Right atrium auricular region (tissue), 2 donors: Measurements from ENCODE around the gene ZNF598. TPM values are rescaled to one million over a fixed set of nuclear protein-coding genes. Genes with fewer than 3 reads are reported as not detected.

Source experiments
- DNase-seq: peaks from one replicate; pipeline ENCODE4 v3.0.0-alpha.2; 2019; ENCODE audit warnings: low spot score
- H3K27ac ChIP-seq, 2 donors: fragments of 200-600 bp; sonication (generic); 1 replicate in 1 of 2; 2 replicates in 1 of 2; pipeline ENCODE4 v1.5.1; 2016 to 2019
- H3K27me3 ChIP-seq, 2 donors: fragments of 200-600 bp; sonication (generic); one replicate each; pipeline versions ENCODE4 v1.5.1 to v1.6.0; 2017 to 2019
- H3K36me3 ChIP-seq: fragments of 200-600 bp; sonication (generic); one replicate; pipeline ENCODE4 v1.5.1; 2016
- H3K4me1 ChIP-seq, 2 donors: fragments of 200-600 bp; sonication (generic); one replicate each; pipeline versions ENCODE4 v1.5.1 to v1.6.0; 2017 to 2019
- H3K4me3 ChIP-seq, 2 donors: fragments of 200-600 bp; sonication (generic); 1 replicate in 1 of 2; 2 replicates in 1 of 2; pipeline ENCODE4 v1.5.1; 2017 to 2019; ENCODE audit warnings: mild to moderate bottlenecking in 1 of 2, moderate library complexity in 1 of 2
- H3K9me3 ChIP-seq, 2 donors: fragments of 200-600 bp; sonication (generic); one replicate each; pipeline ENCODE4 v1.5.1; 2019
- total RNA-seq, 2 donors: library from RNA; depleted of rRNA; stranded (reverse); fragments of >200 nt; gene quantifications; one replicate each; pipeline ENCODE4 v1.1.0, GENCODE V29; 2016
- TF ChIP-seq, protein P1 (sequence below), 2 donors: fragments of 200-600 bp; sonication (generic); IDR thresholded peaks; one replicate each; pipeline ENCODE4 v1.5.1; 2019; ENCODE audit warnings: antibody characterized with exemption in 2 of 2

ZNF598 gene
- total RNA-seq, 2 donors from 2014 or later = 11.4 to 19.9 TPM

DNA sequence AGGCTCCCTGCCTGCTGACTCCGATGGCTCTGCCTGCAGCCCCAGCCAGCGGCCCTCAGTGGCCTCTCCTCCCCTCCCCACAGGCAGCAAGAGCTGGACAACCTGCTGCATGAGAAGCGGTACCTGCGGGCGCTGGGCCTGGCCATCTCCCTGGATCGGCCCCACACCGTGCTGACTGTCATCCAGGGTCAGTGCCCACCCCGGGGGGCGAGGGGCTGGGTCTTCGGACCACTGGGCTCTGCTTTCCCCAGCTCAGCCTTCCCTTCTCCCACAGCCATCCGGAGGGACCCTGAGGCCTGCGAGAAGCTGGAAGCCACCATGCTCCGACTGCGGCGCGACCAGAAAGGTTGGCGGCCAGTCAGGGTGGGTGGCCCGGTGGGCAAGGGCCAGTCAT lies 31.7 kb downstream of the ZNF598 start:
- H3K36me3 ChIP-seq = peaks cover 47% of the 10 kb centered on the region
- H3K9me3 ChIP-seq = no peaks in the 10 kb centered on the region
- H3K27ac ChIP-seq = no peak overlapping the region
- TF ChIP-seq, protein P1, sequence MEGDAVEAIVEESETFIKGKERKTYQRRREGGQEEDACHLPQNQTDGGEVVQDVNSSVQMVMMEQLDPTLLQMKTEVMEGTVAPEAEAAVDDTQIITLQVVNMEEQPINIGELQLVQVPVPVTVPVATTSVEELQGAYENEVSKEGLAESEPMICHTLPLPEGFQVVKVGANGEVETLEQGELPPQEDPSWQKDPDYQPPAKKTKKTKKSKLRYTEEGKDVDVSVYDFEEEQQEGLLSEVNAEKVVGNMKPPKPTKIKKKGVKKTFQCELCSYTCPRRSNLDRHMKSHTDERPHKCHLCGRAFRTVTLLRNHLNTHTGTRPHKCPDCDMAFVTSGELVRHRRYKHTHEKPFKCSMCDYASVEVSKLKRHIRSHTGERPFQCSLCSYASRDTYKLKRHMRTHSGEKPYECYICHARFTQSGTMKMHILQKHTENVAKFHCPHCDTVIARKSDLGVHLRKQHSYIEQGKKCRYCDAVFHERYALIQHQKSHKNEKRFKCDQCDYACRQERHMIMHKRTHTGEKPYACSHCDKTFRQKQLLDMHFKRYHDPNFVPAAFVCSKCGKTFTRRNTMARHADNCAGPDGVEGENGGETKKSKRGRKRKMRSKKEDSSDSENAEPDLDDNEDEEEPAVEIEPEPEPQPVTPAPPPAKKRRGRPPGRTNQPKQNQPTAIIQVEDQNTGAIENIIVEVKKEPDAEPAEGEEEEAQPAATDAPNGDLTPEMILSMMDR (IDR thresholded peaks at IDR 0.05) = no peak
- H3K27me3 ChIP-seq = peaks cover 7 to 9% of the 10 kb centered on the region in 2 donors
- no peak overlapping the region for H3K4me3 ChIP-seq
- H3K4me1 ChIP-seq = peaks cover 0 to 31% of the 10 kb centered on the region in 2 donors
- no peak for DNase-seq

DNA sequence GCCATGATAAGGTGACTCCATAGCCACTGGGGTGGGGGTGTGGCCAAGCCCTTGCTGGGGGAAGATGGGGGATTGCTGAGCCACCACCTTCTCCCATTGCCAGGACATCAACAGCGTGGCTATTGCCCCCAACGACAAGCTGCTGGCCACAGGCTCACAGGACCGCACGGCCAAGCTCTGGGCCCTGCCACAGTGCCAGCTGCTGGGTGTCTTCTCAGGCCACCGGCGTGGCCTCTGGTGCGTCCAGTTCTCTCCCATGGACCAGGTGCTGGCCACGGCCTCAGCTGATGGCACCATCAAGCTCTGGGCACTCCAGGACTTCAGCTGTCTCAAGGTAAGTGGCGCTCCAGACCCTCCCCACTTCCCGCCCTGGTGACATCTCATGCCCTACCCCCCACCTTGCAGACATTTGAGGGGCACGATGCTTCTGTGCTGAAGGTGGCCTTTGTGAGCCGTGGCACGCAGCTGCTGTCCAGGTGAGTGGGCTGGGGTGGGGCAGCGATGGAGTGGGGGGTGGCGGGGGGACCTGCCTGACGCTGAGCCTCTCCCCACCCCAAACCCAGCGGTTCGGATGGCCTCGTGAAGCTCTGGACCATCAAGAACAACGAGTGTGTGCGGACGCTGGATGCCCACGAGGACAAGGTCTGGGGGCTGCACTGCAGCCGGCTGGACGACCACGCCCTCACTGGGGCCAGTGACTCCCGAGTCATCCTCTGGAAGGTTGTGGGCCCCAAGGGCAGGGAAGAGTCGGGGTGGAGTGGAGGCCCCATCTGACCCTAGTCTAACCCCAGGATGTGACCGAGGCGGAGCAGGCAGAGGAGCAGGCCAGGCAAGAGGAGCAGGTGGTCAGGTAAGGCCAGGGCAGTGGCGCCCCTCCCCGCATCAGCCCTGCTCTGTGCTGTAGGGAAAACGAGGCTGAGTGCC lies 32.4 kb downstream of the ZNF598 start:
- Histone ChIP-seq H3K9me3 (no peaks in the 10 kb centered on the region), H3K27ac (no peak overlapping the region), H3K4me3 (no peak overlapping the region), H3K36me3 (peaks cover 47% of the 10 kb centered on the region), H3K27me3 (peaks cover 7 to 9% of the 10 kb centered on the region in 2 donors), H3K4me1 (peaks cover 0 to 37% of the 10 kb centered on the region in 2 donors)
- TF ChIP-seq, protein P1 (IDR thresholded peaks at IDR 0.05) = no peak
- no peak for DNase-seq

DNA sequence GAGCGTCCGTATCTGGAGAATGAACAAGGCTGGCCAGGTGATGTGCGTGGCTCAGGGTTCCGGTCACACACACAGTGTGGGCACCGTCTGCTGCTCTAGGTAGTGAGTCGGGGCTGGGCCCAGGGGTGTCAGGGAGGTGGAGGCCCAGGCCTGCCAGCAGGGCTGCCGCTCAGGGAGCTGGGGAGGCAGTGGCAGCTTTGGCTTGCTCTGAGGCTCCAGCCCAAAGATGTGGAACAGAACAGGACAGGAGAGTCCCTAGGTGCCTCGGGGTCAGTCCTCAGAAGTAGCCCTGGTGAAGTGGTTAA lies 33.5 kb downstream of the ZNF598 start:
- H3K4me1 ChIP-seq = peaks cover 0 to 41% of the 10 kb centered on the region in 2 donors
- TF ChIP-seq, protein P1 (IDR thresholded peaks at IDR 0.05) = no peak
- DNase-seq = no peak
- no peaks in the 10 kb centered on the region for H3K9me3 ChIP-seq
- no peak overlapping the region for H3K4me3 ChIP-seq
- H3K27me3 ChIP-seq = peaks cover 7 to 9% of the 10 kb centered on the region in 2 donors
- H3K27ac ChIP-seq = no peak overlapping the region
- H3K36me3 ChIP-seq = peaks cover 47% of the 10 kb centered on the region

DNA sequence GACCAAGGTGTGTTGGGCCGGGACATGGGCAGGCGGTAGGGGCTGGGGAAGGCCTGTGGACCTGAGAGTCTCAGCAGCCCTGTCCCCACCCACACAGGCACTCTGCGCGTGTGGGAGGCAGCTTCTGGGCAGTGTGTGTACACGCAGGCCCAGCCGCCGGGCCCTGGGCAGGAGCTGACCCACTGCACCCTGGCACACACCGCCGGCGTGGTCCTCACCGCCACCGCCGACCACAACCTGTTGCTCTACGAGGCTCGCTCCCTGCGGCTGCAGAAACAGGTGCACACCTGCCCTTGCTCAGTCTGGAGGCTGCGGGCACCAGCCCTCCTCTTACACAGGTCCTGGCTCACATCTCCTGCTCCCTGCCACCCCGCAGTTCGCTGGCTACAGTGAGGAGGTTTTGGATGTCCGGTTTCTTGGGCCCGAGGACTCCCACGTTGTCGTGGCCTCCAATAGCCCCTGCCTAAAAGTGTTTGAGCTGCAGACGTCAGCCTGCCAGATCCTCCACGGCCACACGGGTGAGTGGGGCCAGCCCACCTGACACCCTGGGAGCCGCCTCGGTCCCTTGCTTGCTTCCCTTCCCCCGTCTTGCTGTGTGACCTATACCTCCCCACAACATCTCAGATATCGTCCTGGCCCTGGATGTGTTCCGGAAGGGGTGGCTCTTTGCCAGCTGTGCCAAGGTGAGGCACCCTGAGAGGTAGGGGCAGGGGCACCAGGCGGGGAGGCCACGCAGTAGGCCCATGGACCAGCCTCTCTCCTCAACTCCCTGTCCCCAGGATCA lies 34.0 kb downstream of the ZNF598 start:
- Histone ChIP-seq H3K36me3 (peaks cover 47% of the 10 kb centered on the region), H3K27ac (no peak overlapping the region), H3K4me3 (no peak overlapping the region), H3K4me1 (peaks cover 0 to 44% of the 10 kb centered on the region in 2 donors), H3K9me3 (no peaks in the 10 kb centered on the region), H3K27me3 (peaks cover 7% of the 10 kb centered on the region in 2 donors)
- TF ChIP-seq, protein P1 (IDR thresholded peaks at IDR 0.05) = no peak
- no peak for DNase-seq

DNA sequence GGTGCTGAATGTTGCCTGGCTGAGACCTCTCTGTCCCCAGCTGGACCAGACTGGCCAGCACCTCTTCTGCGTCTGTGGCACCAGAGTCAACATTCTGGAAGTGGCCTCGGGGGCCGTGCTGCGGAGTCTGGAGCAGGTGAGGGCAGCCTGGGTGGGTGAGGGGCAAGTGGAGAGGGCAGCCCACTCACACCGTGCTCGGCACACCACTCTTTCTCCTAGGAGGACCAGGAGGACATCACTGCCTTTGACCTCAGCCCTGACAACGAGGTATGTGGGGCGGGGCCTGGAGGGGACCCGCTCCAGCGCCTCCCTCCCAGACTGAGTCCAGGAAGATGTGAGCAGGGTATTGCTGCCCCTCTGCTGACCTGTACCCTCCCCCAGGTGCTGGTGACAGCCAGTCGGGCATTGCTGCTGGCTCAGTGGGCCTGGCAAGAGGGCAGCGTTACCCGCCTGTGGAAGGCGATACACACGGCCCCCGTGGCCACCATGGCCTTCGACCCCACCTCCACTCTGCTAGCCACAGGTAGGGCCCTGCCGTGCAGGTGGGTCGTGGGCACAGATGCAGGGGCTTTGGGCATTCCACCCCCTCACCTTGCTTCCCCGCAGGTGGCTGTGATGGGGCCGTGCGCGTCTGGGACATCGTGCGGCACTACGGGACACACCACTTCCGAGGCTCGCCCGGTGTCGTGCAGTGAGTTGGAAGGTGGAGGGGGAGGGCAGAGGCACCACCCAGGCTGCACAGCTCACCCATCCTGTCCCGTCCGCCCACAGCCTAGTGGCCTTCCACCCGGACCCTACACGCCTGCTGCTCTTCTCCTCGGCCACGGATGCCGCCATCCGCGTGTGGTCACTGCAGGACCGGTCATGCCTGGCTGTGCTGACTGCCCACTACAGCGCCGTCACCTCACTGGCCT lies 35.2 kb downstream of the ZNF598 start:
- Histone ChIP-seq H3K27me3 (peaks cover 3 to 7% of the 10 kb centered on the region in 2 donors), H3K9me3 (no peaks in the 10 kb centered on the region), H3K4me3 (no peak overlapping the region), H3K36me3 (peaks cover 47% of the 10 kb centered on the region), H3K27ac (no peak overlapping the region), H3K4me1 (peaks cover 0 to 34% of the 10 kb centered on the region in 2 donors)
- DNase-seq = no peak
- TF ChIP-seq, protein P1 (IDR thresholded peaks at IDR 0.05) = no peak
